ENCODE data around the gene NEK8.

The NEK8 gene

GRCh38 chr17:28750178-28751047 is 21.8 kb downstream of the NEK8 start:
- ATAC-seq = peak; percentile 81
- TF ChIP-seq ZFP30 (CRISPR knock-in tag; IDR thresholded peaks at IDR 0.05) (no peak), POU6F1 (CRISPR knock-in tag; IDR thresholded peaks at IDR 0.05; ENCODE audit: borderline replicate concordance, low read depth) (no peak), ZNF8 (CRISPR knock-in tag; IDR thresholded peaks at IDR 0.05) (no peak), ESRRG (CRISPR knock-in tag; IDR thresholded peaks at IDR 0.05) (no peak), ZC3H10 (CRISPR knock-in tag; IDR thresholded peaks at IDR 0.05) (no peak), GLIS3 (CRISPR knock-in tag; IDR thresholded peaks at IDR 0.05) (0 out of 2 replicates have a peak, but pooled peaks have one; percentile 42)

- ATAC-seq = no peak
- TF ChIP-seq ZNF565 (CRISPR knock-in tag; conservative IDR thresholded peaks at IDR 0.05; ENCODE audit: low read depth) = no peak
- TF ChIP-seq ZNF8 (CRISPR knock-in tag; IDR thresholded peaks at IDR 0.05) = no peak
- no peak for TF ChIP-seq ZC3H10 (CRISPR knock-in tag; IDR thresholded peaks at IDR 0.05)
- TF ChIP-seq BACH2 (CRISPR knock-in tag; IDR thresholded peaks at IDR 0.05; ENCODE audit: borderline replicate concordance) = no peak
- TF ChIP-seq ISL1 (CRISPR knock-in tag; IDR thresholded peaks at IDR 0.05) = no peak
- no peak for TF ChIP-seq CSRNP3 (CRISPR knock-in tag; IDR thresholded peaks at IDR 0.05)
- TF ChIP-seq TOX (CRISPR knock-in tag; IDR thresholded peaks at IDR 0.05; ENCODE audit: borderline replicate concordance) = no peak
- no peak; the same call in 1 of the 2 replicates for TF ChIP-seq PATZ1 (CRISPR knock-in tag; IDR thresholded peaks at IDR 0.05; ENCODE audit: borderline replicate concordance)
- no peak for TF ChIP-seq TCF4 (CRISPR knock-in tag; IDR thresholded peaks at IDR 0.05; ENCODE audit: borderline replicate concordance)
- TF ChIP-seq TSHZ2 (CRISPR knock-in tag; IDR thresholded peaks at IDR 0.05) = no peak
- TF ChIP-seq RARB (CRISPR knock-in tag; IDR thresholded peaks at IDR 0.05) = no peak
- no peak for TF ChIP-seq ZFP30 (CRISPR knock-in tag; IDR thresholded peaks at IDR 0.05)
- no peak for TF ChIP-seq OSR1 (CRISPR knock-in tag; IDR thresholded peaks at IDR 0.05)
- no peak for TF ChIP-seq ESRRG (CRISPR knock-in tag; IDR thresholded peaks at IDR 0.05)
- TF ChIP-seq ZNF70 (CRISPR knock-in tag; IDR thresholded peaks at IDR 0.05) = no peak
- TF ChIP-seq ARNTL (CRISPR knock-in tag; IDR thresholded peaks at IDR 0.05; ENCODE audit: borderline replicate concordance, low read depth) = no peak
- TF ChIP-seq SNAI2 (CRISPR knock-in tag; IDR thresholded peaks at IDR 0.05) = no peak
- no peak for TF ChIP-seq POU6F1 (CRISPR knock-in tag; IDR thresholded peaks at IDR 0.05; ENCODE audit: borderline replicate concordance, low read depth)
- TF ChIP-seq PPARA (CRISPR knock-in tag; IDR thresholded peaks at IDR 0.05; ENCODE audit: borderline replicate concordance) = no peak
Measured at GRCh38 chr17:28751600-28752366, 23.2 kb downstream of the NEK8 start.
